ENCODE measurements around the gene CAB39L. TPM values are rescaled to one million over a fixed set of nuclear protein-coding genes. Genes with fewer than 3 reads are reported as not detected.
A peak's percentile ranks its signal among the peaks of the same experiment; 100 is the strongest.

Gene CAB39L
- total RNA-seq, 2 experiments from 2014 or later = 4.0 to 4.3 TPM

DNA sequence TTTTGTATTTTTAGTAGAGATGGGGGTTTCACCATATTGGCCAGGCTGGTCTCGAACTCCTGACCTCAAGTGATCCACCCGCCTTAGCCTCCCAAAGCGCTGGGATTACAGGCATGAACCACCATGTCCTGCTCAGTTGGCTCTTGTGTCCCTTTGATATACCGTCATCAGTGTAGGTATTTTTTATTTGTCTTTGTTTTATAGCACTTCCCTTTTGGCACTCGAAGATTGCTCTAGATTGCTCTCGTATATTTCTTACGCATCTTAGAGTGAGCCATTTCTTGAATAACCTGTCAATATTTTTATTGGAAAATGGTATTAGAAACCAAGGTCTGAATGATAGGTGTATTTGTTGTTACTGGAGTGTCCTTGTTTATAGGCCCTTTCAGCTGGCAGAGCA lies 9.6 kb upstream of the CAB39L start:
- no peak overlapping the region for H3K27ac Mint-ChIP-seq
- H3K27me3 Mint-ChIP-seq = no peaks in the 10 kb centered on the region
- CTCF ChIA-PET = interaction anchor here (3.9 kb wide), 1 partner anchor 9 kb away, joined by 23 read pairs; the partner anchor contains the start of genes CAB39L and SETDB2

DNA sequence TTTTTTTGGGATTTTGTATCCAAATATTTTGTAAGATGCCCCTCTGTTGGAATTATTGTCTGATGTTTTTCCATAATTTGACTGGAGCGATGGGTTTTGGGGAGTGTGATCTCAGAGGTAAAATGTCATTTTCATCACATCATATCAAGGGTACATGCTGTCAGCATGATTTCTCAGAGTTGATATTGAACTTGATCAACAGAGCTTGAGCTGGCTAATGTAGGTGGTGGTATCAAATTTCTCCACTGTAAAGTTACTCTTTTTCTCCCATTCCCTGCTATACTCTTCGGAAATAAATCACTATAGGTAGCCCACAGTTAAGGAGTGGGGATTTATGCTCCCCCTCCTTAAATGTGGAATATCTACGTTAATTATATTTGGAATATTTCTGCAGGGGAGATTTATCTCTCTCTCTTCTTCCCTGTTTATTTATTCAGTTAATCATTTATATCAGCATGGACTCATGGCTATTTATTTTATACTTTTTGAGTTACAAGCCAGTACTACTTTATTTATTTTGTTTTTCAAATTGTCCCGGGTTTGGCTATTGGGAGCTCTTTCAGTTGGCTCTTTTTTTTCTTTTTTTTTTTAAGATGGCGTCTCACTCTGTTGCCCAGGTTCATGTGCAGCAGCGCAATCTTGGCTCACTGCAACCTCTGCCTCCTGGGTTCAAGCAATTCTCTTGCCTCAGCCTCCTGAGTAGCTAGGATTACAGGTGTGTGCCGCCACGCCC lies 9.0 kb upstream of the CAB39L start:
- H3K36me3 Mint-ChIP-seq = peaks cover 40% of the 10 kb centered on the region
- CTCF ChIA-PET = interaction anchor here (1.0 to 3.9 kb wide), 2 partner anchors 8 to 13 kb away, joined by 4 to 23 read pairs; partner anchors contain the start of genes CAB39L and SETDB2
- no peaks in the 10 kb centered on the region for H3K9me3 Mint-ChIP-seq (ENCODE audit: low read depth)
- peaks cover 51% of the 10 kb centered on the region for H3K4me1 Mint-ChIP-seq
- no peak for DNase-seq
- H3K27me3 Mint-ChIP-seq = no peaks in the 10 kb centered on the region
- H3K4me3 Mint-ChIP-seq = no peak overlapping the region
- H3K27ac Mint-ChIP-seq = no peak overlapping the region
- no peak for ATAC-seq

More for the DNA sequence above, 9.6 kb upstream of the CAB39L start:
- H3K4me3 Mint-ChIP-seq = no peak overlapping the region
- DNase-seq = no peak
- H3K9me3 Mint-ChIP-seq (ENCODE audit: low read depth) = no peaks in the 10 kb centered on the region
- ATAC-seq = no peak
- H3K36me3 Mint-ChIP-seq = peaks cover 43% of the 10 kb centered on the region
- H3K4me1 Mint-ChIP-seq = peaks cover 47% of the 10 kb centered on the region

DNA sequence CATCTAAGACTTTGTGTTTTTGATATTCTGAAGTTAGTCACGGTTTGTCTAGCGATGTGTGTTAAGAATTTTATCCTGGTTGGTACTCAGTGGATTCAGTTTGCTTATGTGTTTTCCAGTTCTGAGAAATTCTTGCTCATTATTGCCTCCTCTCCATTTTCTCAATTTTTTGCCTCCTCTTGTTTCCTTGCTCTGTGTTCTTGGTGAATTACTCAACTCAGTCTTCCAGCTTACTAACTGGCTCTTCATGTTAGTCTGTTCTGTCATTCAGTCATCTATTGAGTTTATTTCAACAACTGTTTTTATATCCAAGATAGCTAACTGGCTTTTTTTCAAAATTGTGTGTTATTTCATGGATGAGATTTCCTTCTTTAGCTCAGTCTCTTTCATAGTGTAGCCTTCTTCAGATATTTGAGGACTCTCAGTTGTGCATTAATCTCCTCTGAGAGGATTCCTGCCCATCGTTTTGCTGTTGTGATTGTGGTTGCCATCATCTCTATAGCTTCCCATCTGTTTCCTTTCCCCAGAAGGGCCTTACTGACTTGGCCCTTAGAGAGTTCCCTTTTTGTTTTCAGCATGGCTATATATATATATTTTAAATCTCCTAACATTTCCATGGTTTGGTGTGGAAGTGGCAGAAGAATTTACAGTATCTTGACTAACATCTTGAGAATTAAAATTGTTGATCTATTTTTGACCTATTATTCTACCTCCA lies 6.4 kb upstream of the CAB39L start:
- Mint-ChIP-seq H3K36me3 (peaks cover 40% of the 10 kb centered on the region), H3K9me3 (ENCODE audit: low read depth) (no peaks in the 10 kb centered on the region), H3K4me1 (peaks cover 62% of the 10 kb centered on the region), H3K27ac (peak overlapping the region; percentile 61), H3K4me3 (no peak overlapping the region), H3K27me3 (no peaks in the 10 kb centered on the region)
- CTCF ChIA-PET = no interaction called here
- ATAC-seq (no peak), DNase-seq (no peak)

DNA sequence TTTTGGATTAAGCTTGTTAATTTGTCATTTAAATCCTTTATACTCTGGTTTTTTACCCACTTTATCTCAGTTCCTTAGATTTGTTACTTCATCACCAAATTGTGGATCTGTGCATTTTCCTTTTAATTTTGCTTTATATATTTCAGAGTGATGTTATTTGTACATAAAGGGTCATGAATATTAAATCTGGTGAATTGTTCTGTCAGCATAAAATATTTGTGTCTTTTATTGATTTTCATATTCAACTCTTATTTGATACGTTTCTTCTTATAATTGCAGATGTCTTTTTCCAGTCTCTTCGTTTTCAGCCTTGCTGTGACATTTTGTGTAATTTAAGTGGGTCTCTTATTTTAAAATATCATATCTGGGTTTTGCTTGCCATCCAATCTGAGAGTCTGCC lies 4.9 kb upstream of the CAB39L start:
- H3K36me3 Mint-ChIP-seq = peaks cover 35% of the 10 kb centered on the region
- ATAC-seq = no peak
- CTCF ChIA-PET = no interaction called here
- no peak overlapping the region for H3K27ac Mint-ChIP-seq
- no peak overlapping the region for H3K4me3 Mint-ChIP-seq
- H3K9me3 Mint-ChIP-seq (ENCODE audit: low read depth) = no peaks in the 10 kb centered on the region
- H3K4me1 Mint-ChIP-seq = peaks cover 52% of the 10 kb centered on the region
- no peaks in the 10 kb centered on the region for H3K27me3 Mint-ChIP-seq
- no peak for DNase-seq

DNA sequence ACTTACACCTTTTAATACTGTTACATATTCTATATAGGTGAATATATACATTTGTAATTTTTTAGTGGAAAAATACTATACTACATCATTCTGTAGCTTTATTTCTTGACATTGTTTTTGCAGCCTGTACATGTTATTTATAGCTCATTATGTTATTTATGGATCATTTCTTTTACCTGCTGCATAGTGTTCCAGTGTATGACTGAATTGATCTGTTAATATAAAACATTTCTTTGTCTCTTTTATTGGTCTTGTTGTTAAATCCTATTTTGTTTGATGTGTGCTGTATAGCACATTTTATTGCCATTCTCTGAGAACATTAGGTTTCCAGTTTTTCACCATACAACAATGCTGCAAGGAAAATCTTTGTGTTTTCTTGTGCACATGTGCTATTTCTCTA lies 2.6 kb upstream of the CAB39L start:
- peaks cover 64% of the 10 kb centered on the region for H3K4me1 Mint-ChIP-seq
- ATAC-seq (no peak), DNase-seq (no peak)
- peaks cover 23% of the 10 kb centered on the region for H3K36me3 Mint-ChIP-seq
- CTCF ChIA-PET = interaction anchor here (0.9 to 4.3 kb wide), 2 partner anchors 7 to 13 kb away, joined by 3 to 23 read pairs; no protein-coding TSS in a partner anchor
- H3K27me3 Mint-ChIP-seq = no peaks in the 10 kb centered on the region
- H3K4me3 Mint-ChIP-seq = peak overlapping the region; percentile 97
- no peaks in the 10 kb centered on the region for H3K9me3 Mint-ChIP-seq (ENCODE audit: low read depth)
- H3K27ac Mint-ChIP-seq = peak overlapping the region; percentile 98

DNA sequence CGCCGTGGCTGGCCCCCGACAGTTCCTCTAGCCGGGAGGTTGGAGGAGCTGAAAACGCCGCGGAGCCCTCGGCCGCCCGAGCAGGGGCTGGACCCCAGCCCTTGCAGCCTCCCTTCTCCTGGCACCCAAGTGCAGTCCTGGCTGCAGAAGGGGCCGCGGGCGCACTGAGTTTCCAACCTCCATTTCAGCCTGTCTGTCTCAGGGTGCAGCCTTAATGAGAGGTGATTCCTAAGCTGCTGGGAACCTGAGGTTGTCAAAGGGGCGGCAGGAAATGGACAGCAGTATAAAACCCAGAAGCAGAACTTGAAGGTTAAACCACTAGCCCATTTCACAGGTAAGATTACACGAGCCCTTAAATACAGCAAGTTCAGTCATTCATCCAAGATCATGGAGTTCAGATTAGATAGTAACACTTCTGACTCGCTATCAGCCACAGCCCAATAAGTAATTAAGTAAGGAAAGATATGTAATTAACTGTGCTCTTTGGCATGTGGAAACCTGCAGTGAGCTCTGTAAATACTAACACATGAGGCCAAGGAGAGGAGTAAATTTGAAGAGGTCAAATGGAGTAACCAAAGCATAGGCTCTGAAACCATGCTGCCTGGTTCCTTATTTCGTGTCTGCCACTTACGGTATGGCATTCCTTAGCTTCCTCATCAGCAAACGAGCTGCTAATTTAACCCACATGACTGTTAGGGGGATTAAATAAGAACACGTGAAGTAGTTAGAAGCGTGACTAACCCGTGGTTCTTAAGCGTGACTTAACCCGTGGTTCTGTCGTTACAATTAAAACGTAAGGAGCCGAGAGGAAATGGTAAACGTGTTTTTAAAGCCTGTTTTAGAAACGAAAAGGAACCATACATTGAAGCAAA lies 896 bp upstream of the CAB39L start:
- ATAC-seq (peak; percentile 21), DNase-seq (peak; percentile 51)
- peaks cover 18% of the 10 kb centered on the region for H3K36me3 Mint-ChIP-seq
- no peaks in the 10 kb centered on the region for H3K27me3 Mint-ChIP-seq
- H3K4me3 Mint-ChIP-seq = peak overlapping the region; percentile 97
- CTCF ChIA-PET = interaction anchor here (1.1 to 4.3 kb wide), 6 partner anchors 9 to 492 kb away, joined by 3 to 23 read pairs (median 8); partner anchors contain the start of genes PHF11 and SPRYD7
- H3K9me3 Mint-ChIP-seq (ENCODE audit: low read depth) = no peaks in the 10 kb centered on the region
- H3K27ac Mint-ChIP-seq = peak overlapping the region; percentile 98
- H3K4me1 Mint-ChIP-seq = peaks cover 56% of the 10 kb centered on the region

DNA sequence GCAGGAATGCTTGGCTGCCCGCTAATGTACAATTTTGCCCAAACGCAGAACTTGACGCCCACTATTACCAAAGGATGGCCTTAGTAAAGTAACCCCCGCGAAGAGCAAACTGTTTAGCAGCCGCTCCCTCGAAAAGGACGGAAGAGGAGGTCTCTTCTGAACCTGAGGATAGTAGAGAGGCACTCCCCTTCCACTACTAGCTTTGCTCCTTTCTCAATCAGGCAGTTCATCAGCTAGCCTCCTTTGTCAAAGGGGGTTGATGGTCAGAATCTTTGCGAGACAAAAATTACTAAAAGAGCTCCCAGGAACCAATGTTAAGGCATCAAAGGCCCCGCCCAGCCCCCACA lies 534 bp downstream of the CAB39L start:
- Mint-ChIP-seq H3K9me3 (ENCODE audit: low read depth) (no peaks in the 10 kb centered on the region), H3K36me3 (peaks cover 8% of the 10 kb centered on the region), H3K4me3 (peak overlapping the region; percentile 97), H3K27me3 (no peaks in the 10 kb centered on the region), H3K4me1 (peaks cover 41% of the 10 kb centered on the region), H3K27ac (peak overlapping the region; percentile 98)
- CTCF ChIA-PET = interaction anchor here (0.6 to 4.3 kb wide), 9 partner anchors 10 to 493 kb away, joined by 3 to 23 read pairs (median 5); partner anchors contain the start of genes PHF11 and SPRYD7
- no peak for DNase-seq
- peak; percentile 3 for ATAC-seq

DNA sequence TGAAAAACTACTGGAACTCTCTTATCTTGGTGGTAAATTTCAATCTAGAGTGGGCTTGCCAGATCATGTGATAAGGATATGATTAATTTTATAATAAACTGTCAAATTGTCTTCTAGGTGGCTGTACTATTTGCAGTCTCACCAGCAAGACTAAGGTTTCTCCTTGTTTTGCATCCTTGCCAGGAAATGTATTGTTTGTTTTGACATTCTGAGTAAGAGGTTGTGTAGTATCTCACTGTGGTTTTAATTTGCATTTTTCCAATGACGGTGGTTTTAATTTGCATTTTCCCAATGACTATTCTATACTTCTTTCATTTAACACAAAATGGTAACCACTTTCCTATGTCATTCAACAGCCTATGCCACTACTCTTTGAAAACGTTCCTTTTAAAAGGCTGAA lies 2.0 kb downstream of the CAB39L start:
- no peak overlapping the region for H3K27ac Mint-ChIP-seq
- DNase-seq = no peak
- no peak overlapping the region for H3K4me3 Mint-ChIP-seq
- no peak for ATAC-seq
- peaks cover 30% of the 10 kb centered on the region for H3K4me1 Mint-ChIP-seq
- CTCF ChIA-PET = interaction anchor here (1.5 kb wide), 1 partner anchor 10 kb away, joined by 4 read pairs; no protein-coding TSS in a partner anchor
- H3K27me3 Mint-ChIP-seq = no peaks in the 10 kb centered on the region
- H3K36me3 Mint-ChIP-seq = peaks cover 8% of the 10 kb centered on the region
- no peaks in the 10 kb centered on the region for H3K9me3 Mint-ChIP-seq (ENCODE audit: low read depth)

DNA sequence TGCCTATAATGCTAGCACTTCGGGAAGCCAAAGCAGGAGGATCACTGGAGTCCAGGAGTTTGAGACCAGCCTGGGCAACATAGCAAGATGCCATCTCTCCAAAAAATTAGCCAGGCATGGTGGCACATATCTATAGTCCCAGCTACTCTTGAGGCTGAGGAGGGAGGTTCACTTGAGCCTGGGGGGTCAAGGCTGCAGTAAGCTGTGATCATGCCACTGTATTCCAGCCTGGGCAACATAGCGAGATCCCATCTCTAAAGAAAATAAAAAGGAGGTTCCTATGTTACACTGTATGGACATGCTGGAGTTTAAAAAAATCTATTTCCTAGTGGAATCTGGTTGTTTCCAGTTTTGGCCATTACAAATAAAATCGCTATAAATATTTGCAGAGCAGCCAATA lies 2.6 kb downstream of the CAB39L start:
- CTCF ChIA-PET = interaction anchor here (1.5 kb wide), 1 partner anchor 9 kb away, joined by 4 read pairs; no protein-coding TSS in a partner anchor
- Mint-ChIP-seq H3K9me3 (ENCODE audit: low read depth) (no peaks in the 10 kb centered on the region), H3K27me3 (no peaks in the 10 kb centered on the region), H3K27ac (no peak overlapping the region), H3K36me3 (peaks cover 6% of the 10 kb centered on the region), H3K4me3 (no peak overlapping the region), H3K4me1 (peaks cover 26% of the 10 kb centered on the region)
- no peak for DNase-seq
- no peak for ATAC-seq

DNA sequence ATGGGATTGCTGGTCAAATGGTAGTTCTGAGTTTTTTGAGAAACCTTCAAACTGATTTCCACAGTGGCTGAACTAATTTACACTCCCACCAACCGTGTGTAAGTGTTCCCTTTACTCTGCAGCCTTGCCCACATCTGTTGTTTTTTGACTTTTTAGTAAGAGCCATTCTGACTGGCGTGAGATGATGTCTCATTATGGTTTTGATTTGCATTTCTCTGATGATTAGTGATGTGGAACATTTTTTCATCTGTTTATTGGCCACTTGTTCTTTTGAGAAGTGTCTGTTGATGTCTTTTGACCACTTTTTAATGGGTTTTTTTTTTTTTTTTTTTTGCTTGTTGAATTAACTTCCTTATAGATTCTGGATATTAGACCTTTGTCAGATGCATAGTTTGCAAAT lies 4.3 kb downstream of the CAB39L start:
- Mint-ChIP-seq H3K4me3 (no peak overlapping the region), H3K36me3 (peaks cover 5% of the 10 kb centered on the region), H3K27ac (no peak overlapping the region), H3K9me3 (ENCODE audit: low read depth) (no peaks in the 10 kb centered on the region), H3K4me1 (peaks cover 19% of the 10 kb centered on the region), H3K27me3 (no peaks in the 10 kb centered on the region)
- ATAC-seq = no peak
- CTCF ChIA-PET = no interaction called here
- no peak for DNase-seq

DNA sequence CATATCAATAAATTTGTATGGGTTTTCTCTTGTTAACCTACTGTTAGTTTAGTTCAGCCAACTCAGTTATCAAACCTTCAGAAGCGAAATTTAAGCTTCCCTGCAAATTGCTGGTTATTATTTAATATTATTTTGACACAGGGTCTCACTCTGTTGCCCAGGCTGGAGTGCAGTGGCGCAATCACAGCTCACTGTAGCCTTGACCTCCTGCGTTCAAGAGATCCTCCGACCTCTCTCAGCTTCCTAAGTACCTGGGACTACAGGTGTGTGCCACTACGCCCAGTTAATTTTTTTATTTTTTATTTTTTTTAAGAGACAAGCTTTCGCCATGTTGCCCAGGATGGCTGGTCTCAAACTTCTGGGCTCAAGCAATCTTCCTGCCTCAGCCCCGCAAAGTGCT lies 6.2 kb downstream of the CAB39L start:
- ATAC-seq (no peak), DNase-seq (no peak)
- Mint-ChIP-seq H3K27me3 (no peaks in the 10 kb centered on the region), H3K27ac (no peak overlapping the region), H3K4me1 (peaks cover 10% of the 10 kb centered on the region), H3K4me3 (no peak overlapping the region), H3K36me3 (peaks cover 2% of the 10 kb centered on the region), H3K9me3 (ENCODE audit: low read depth) (no peaks in the 10 kb centered on the region)
- CTCF ChIA-PET = interaction anchor here (1.1 kb wide), 1 partner anchor 16 kb away, joined by 3 read pairs; no protein-coding TSS in a partner anchor

DNA sequence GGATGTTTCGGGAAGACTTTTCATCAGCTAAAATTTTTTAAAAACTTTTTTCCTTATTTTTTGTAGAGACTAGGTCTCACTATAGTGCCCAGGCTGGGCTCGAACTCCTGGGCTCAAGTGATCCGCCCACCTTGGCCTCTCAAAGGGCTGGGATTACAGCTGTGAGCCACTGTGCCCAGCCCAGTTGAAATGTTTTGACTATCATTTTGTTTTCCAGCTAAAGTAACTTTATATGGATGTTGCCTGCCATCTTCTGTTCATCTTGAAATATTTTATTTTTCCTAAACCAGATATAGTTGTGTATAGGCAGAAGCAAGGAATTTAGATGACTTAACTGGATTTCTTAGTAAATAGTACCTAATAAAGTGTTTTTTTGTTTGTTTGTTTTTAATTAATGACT lies 7.0 kb downstream of the CAB39L start:
- Mint-ChIP-seq H3K4me1 (peaks cover 4% of the 10 kb centered on the region), H3K4me3 (no peak overlapping the region), H3K9me3 (ENCODE audit: low read depth) (no peaks in the 10 kb centered on the region), H3K36me3 (peaks cover 2% of the 10 kb centered on the region), H3K27ac (no peak overlapping the region), H3K27me3 (no peaks in the 10 kb centered on the region)
- DNase-seq (no peak), ATAC-seq (no peak)
- CTCF ChIA-PET = interaction anchor here (0.8 to 1.4 kb wide), 2 partner anchors 47 to 170 kb away, joined by 3 read pairs; no protein-coding TSS in a partner anchor

DNA sequence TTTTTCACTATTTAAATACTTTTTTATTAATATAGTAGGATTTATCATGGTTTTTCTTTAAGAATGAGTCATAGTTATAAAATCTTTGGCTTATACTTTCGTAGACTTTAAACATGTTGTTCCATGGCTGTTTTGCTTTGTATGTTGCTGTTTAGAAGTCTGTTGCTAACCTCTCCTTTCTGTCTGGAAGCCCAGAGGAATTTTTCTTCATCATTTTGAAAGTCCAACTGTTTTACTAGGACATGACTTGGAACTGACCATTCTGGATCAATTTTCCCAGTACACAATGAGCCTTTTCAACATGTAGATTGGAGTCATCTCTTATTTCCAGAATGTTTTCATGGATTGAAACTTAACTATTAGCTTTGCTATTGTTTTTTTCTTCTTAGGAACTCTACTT lies 7.9 kb downstream of the CAB39L start:
- DNase-seq = no peak
- Mint-ChIP-seq H3K27me3 (no peaks in the 10 kb centered on the region), H3K27ac (no peak overlapping the region), H3K4me1 (no peaks in the 10 kb centered on the region), H3K4me3 (no peak overlapping the region), H3K9me3 (ENCODE audit: low read depth) (no peaks in the 10 kb centered on the region), H3K36me3 (no peaks in the 10 kb centered on the region)
- ATAC-seq = no peak
- CTCF ChIA-PET = interaction anchor here (1.4 kb wide), 1 partner anchor 170 kb away, joined by 3 read pairs; no protein-coding TSS in a partner anchor
